Thoracic aorta (tissue), 2 donors: Measurements from ENCODE around the gene KRTAP10-6. TPM values are rescaled to one million over a fixed set of nuclear protein-coding genes. Genes with fewer than 3 reads are reported as not detected.
"Not testable (repeated sequence)": the region's sequence is repeated elsewhere in the genome, so short reads cannot be mapped to it uniquely, and the experiment has no call there.

Source experiments
- ATAC-seq: fragments of 150-250 bp; one replicate; pipeline ENCODE4 v1.8.0; 2017; ENCODE audit warnings: low read depth; ENCODE audit not compliant: insufficient number of reproducible peaks, low FRiP score
- DNase-seq: peaks from one replicate; pipeline ENCODE4 v3.0.0-alpha.2; 2020; ENCODE audit warnings: low spot score
- H3K27ac ChIP-seq, 2 donors: fragments of 200-600 bp; sonication (generic); 1 replicate in 1 of 2; 2 replicates in 1 of 2; pipeline ENCODE4 v1.5.1; 2016; ENCODE audit warnings: mild to moderate bottlenecking in 2 of 2, moderate library complexity in 2 of 2
- H3K27me3 ChIP-seq: fragments of 200-600 bp; sonication (generic); replicated peaks from 2 replicates; pipeline ENCODE4 v1.6.0; 2016; ENCODE audit warnings: mild to moderate bottlenecking; ENCODE audit not compliant: insufficient read depth
- H3K36me3 ChIP-seq: fragments of 200-600 bp; sonication (generic); one replicate; pipeline ENCODE4 v1.5.1; 2016
- H3K4me1 ChIP-seq, 2 donors: fragments of 200-600 bp; sonication (generic); 1 replicate in 1 of 2; 2 replicates in 1 of 2; pipeline versions ENCODE4 v1.5.1 to v1.6.0; 2016; ENCODE audit warnings: low read depth in 2 of 2, mild to moderate bottlenecking in 1 of 2; ENCODE audit not compliant: control insufficient read depth in 1 of 2
- H3K4me3 ChIP-seq: fragments of 200-600 bp; sonication (generic); 2 replicates; pipeline ENCODE4 v1.5.1; 2016; ENCODE audit warnings: mild to moderate bottlenecking
- H3K9me3 ChIP-seq: fragments of 200-600 bp; sonication (generic); 2 replicates; pipeline ENCODE4 v1.5.1; 2016
- total RNA-seq, 2 donors: library from RNA; depleted of rRNA; stranded (reverse); fragments of >200 nt; gene quantifications; one replicate each; pipeline versions ENCODE4 v1.1.0 to v1.2.3, GENCODE V29; 2016
- TF ChIP-seq, protein P1 (sequence below): fragments of 200-600 bp; sonication (generic); IDR thresholded peaks from one replicate; pipeline ENCODE4 v1.5.1; 2019; ENCODE audit warnings: antibody characterized with exemption

Gene KRTAP10-6
- total RNA-seq, 2 donors from 2014 or later = not detected

DNA sequence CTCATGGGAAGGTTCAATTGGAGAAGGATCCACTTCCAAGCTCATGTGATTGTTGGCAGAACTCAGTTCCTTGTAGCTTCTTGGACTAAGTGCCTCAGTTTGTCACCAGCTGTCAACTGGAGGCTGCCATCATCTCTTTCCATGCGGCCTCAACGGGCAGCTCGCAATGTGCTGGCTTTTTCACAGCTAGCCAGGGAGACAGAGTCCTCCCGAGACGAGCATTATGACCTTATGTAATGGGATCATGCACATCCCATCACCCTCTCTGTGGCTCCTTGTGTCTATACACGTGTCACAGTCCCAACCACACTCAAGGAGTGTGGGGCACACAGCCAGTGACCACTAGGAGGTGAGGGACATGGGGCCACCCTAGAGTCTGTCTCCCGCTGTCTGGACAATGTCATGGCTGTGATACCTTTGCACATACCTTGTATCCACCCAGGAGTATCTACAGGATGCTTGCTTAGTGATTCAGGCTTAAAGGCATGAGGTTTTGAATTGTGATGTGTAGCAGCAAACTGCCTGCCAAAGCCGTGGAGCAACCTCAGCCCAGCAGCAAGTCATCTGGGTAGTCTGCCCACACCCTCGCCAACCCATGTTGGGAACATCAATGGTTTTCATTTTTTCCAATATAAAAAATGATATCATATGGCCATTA is 3.9 kb upstream of the KRTAP10-6 start:
- no peaks in the 10 kb centered on the region for H3K36me3 ChIP-seq
- H3K4me1 ChIP-seq = no peaks in the 10 kb centered on the region
- TF ChIP-seq, protein P1, sequence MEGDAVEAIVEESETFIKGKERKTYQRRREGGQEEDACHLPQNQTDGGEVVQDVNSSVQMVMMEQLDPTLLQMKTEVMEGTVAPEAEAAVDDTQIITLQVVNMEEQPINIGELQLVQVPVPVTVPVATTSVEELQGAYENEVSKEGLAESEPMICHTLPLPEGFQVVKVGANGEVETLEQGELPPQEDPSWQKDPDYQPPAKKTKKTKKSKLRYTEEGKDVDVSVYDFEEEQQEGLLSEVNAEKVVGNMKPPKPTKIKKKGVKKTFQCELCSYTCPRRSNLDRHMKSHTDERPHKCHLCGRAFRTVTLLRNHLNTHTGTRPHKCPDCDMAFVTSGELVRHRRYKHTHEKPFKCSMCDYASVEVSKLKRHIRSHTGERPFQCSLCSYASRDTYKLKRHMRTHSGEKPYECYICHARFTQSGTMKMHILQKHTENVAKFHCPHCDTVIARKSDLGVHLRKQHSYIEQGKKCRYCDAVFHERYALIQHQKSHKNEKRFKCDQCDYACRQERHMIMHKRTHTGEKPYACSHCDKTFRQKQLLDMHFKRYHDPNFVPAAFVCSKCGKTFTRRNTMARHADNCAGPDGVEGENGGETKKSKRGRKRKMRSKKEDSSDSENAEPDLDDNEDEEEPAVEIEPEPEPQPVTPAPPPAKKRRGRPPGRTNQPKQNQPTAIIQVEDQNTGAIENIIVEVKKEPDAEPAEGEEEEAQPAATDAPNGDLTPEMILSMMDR = no peak
- no peaks in the 10 kb centered on the region for H3K27me3 ChIP-seq
- H3K27ac ChIP-seq = no peak overlapping the region
- DNase-seq (no peak), ATAC-seq (no peak)
- H3K9me3 ChIP-seq = no peaks in the 10 kb centered on the region
- H3K4me3 ChIP-seq = no peak overlapping the region

DNA sequence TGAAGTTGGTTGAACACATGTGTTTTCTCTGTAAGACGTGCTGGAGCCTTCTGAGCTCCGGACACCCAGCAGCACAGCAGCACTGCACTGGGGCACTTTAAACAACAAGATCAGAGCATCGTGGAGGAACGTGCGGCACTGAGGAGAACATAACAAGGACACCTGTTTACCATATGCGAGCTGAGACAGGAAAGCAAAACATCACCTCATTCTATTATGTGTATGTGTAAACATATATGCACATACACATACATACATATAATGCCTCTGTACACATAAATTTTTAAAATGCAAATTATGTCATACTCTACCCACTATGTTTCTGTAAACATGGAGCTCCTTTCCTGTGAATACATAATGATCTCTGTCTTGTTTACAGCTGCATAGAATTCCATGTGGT is 3.2 kb upstream of the KRTAP10-6 start:
- H3K36me3 ChIP-seq = no peaks in the 10 kb centered on the region
- no peak overlapping the region for H3K4me3 ChIP-seq
- no peaks in the 10 kb centered on the region for H3K27me3 ChIP-seq
- no peak for DNase-seq
- H3K4me1 ChIP-seq = no peaks in the 10 kb centered on the region
- no peak overlapping the region for H3K27ac ChIP-seq
- ATAC-seq = no peak
- TF ChIP-seq, protein P1 = no peak
- no peaks in the 10 kb centered on the region for H3K9me3 ChIP-seq

DNA sequence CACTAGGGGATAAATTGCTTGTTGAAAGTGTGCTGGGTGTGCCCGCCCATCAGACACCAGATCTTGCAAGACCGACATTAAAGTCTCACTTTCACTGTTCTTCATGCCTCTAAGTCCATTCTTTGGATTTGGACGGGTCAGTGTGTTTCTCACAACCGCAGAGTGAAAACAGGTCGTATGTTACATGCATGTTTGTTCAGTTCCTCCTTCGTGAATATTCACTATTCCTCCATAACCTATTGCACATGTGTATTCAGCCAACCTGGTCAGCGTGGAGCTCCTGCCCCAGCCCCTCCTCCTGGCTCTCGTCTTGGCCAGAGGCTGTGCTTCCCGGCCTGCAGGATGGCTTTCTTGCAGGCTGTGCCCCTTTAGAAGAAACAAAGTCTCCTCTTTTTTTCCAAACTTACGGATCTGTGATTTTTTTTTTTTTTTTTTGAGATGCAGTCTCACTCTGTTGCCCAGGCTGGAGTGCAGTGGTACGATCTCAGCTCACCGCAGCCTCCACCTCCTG is 2.2 kb upstream of the KRTAP10-6 start:
- no peaks in the 10 kb centered on the region for H3K4me1 ChIP-seq
- TF ChIP-seq, protein P1 = no peak
- ATAC-seq = no peak
- H3K4me3 ChIP-seq = no peak overlapping the region
- DNase-seq = no peak
- no peak overlapping the region for H3K27ac ChIP-seq
- H3K9me3 ChIP-seq = no peaks in the 10 kb centered on the region
- H3K36me3 ChIP-seq = no peaks in the 10 kb centered on the region
- no peaks in the 10 kb centered on the region for H3K27me3 ChIP-seq

DNA sequence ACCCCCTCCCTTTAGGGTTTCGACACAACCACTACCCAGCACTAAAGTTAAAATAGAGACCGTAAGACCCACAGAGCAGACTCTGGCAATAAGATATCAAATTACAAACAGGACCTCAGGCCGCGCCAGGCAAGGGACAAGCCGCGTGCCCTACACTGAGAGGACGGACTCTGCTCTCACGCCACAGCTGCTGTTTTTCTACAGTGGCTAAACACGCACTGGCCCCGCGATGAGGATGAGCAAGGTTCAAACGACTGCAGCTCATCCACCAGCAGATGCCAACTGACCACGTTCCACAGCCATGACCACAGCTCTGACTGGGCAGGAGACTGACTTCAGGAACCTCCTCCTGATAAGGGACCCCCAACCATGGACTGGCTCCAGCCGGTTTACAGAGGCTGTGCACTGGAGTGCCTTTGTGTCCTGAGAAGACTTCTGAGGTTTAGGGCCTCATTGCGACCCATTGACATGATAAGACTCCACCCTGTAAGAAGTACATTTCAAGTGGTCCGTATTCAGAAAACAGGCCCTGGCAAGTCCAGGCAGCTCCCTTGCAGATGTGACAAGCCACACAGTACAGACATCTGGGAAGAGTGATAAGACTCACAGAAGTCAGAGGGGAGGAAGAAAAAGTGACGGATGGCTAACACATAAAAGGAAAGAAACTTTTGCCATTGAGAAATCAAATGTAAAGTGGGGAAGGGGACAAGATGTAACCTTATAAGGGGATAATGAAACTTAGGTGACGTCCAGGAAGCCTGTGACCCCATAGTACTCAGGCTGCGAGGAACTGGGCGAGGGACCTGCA is 1.5 kb upstream of the KRTAP10-6 start:
- H3K27ac ChIP-seq = no peak overlapping the region
- ATAC-seq (no peak), DNase-seq (no peak)
- H3K27me3 ChIP-seq = no peaks in the 10 kb centered on the region
- TF ChIP-seq, protein P1 = no peak
- H3K4me3 ChIP-seq = no peak overlapping the region
- H3K4me1 ChIP-seq = no peaks in the 10 kb centered on the region
- H3K9me3 ChIP-seq = no peaks in the 10 kb centered on the region
- H3K36me3 ChIP-seq = no peaks in the 10 kb centered on the region

DNA sequence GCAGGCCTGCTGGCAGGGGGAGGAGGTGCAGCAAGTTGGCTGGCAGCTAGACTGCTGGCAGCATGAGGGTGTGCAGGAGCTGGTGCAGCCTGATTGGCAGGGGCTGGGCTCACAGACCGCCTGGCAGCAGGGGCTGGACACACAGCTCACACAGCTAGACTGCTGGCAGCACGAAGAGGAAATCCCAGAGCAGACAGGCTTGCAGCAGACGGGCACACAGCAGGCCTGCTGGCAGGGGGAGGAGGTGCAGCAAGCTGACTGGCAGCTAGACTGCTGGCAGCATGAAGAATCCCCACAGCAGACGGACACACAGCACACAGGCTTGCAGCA is 539 bp downstream of the KRTAP10-6 start:
- H3K27ac ChIP-seq, H3K4me3 ChIP-seq, H3K36me3 ChIP-seq, H3K4me1 ChIP-seq, H3K9me3 ChIP-seq, ATAC-seq, DNase-seq, H3K27me3 ChIP-seq: not testable (repeated sequence)

DNA sequence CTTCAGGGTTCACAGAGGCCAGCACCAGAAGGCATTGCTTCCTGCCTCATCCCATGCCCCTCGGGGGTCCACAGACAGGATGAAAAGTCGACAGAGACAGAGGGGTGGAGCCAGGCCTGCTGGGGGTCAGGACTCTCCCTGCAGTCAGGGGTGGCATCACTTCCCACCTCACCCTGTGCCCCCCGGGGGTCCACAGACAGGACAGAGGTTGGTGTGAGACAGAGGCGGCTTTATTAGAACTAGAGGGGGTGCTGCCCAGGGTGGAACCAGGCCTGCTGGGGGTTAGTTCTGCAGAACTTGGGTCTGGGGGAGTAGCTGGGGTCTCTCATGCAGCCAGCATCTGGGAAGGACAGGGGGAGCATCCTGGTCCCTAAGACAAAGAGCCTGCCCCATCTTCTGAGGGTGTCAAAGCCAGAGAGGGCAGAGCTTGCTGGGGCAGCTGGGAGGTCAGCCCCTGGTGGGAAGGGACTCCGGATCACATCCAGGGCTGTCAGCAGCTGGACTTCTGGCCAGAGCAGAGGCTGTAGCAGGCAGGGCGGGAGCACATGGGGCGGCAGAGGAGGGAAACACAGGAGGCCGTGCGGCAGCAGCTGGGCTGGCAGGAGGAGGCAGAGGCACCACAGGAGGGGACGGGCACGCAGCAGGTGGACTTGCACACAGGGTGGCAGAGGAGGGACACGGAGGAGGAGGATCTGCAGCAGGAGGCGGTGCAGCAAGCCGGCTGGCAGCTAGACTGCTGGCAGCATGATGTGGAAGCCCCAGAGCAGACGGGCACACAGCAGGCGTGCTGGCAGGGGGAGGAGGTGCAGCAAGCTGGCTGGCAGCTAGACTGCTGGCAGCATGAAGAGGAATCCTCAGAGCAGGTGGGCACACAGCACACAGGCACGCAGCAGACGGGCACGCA is 1.2 kb downstream of the KRTAP10-6 start:
- H3K9me3 ChIP-seq, H3K4me3 ChIP-seq, H3K4me1 ChIP-seq, H3K27ac ChIP-seq, ATAC-seq, DNase-seq, H3K27me3 ChIP-seq, H3K36me3 ChIP-seq: not testable (repeated sequence)
